ENCODE measurements around the gene SDCCAG8.

The SDCCAG8 gene

GRCh38 chr1:243513726-243514491 lies 258.1 kb downstream of the SDCCAG8 start:
- no peak for DNase-seq

- no peak for DNase-seq
Measured at GRCh38 chr1:243514927-243515326, 259.1 kb downstream of the SDCCAG8 start.

GRCh38 chr1:243520831-243521230 lies 265.0 kb downstream of the SDCCAG8 start:
- no peak for DNase-seq

GRCh38 chr1:243523766-243524165 lies 267.9 kb downstream of the SDCCAG8 start:
- DNase-seq: peak; percentile 76

- peak; percentile 80 for DNase-seq
Measured at GRCh38 chr1:243525085-243525487, 269.2 kb downstream of the SDCCAG8 start.

GRCh38 chr1:243526180-243526579 lies 270.3 kb downstream of the SDCCAG8 start:
- DNase-seq: peak; percentile 61

GRCh38 chr1:243528459-243529121 lies 272.7 kb downstream of the SDCCAG8 start:
- DNase-seq: no peak

GRCh38 chr1:243529512-243529911 lies 273.7 kb downstream of the SDCCAG8 start:
- DNase-seq: no peak

GRCh38 chr1:243535014-243535413 lies 279.2 kb downstream of the SDCCAG8 start:
- DNase-seq: no peak

- no peak for DNase-seq
Measured at GRCh38 chr1:243539636-243540035, 283.8 kb downstream of the SDCCAG8 start.

- no peak for DNase-seq
Measured at GRCh38 chr1:243542739-243543415, 287.0 kb downstream of the SDCCAG8 start.

- DNase-seq: no peak
Measured at GRCh38 chr1:243543501-243543900, 287.7 kb downstream of the SDCCAG8 start.

GRCh38 chr1:243546457-243546856 lies 290.6 kb downstream of the SDCCAG8 start:
- DNase-seq: no peak

- no peak for DNase-seq
Measured at GRCh38 chr1:243547891-243548290, 292.1 kb downstream of the SDCCAG8 start.

GRCh38 chr1:243548516-243548915 lies 292.7 kb downstream of the SDCCAG8 start:
- DNase-seq: no peak

- no peak for DNase-seq
Measured at GRCh38 chr1:243549108-243549507, 293.3 kb downstream of the SDCCAG8 start.

Measured in NCI-H69 (cell line).